DOHH2 (cell line): ENCODE measurements around the gene UXS1.

Source experiments
- EZH2phosphoT487 ChIP-seq: fragments of 200-600 bp; sonication (generic); IDR thresholded peaks from 2 replicates; pipeline ENCODE4 v1.6.1; 2017; ENCODE audit warnings: borderline replicate concordance, mild to moderate bottlenecking, antibody characterized with exemption, low read length, moderate library complexity, mixed read lengths
- TF ChIP-seq, protein P1 (sequence below): fragments of 200-600 bp; sonication (generic); IDR thresholded peaks from one replicate; pipeline ENCODE4 v1.5.1; 2014; ENCODE audit warnings: antibody characterized with exemption, mild to moderate bottlenecking, low read depth, low read length; ENCODE audit not compliant: poor library complexity, severe bottlenecking

DNA sequence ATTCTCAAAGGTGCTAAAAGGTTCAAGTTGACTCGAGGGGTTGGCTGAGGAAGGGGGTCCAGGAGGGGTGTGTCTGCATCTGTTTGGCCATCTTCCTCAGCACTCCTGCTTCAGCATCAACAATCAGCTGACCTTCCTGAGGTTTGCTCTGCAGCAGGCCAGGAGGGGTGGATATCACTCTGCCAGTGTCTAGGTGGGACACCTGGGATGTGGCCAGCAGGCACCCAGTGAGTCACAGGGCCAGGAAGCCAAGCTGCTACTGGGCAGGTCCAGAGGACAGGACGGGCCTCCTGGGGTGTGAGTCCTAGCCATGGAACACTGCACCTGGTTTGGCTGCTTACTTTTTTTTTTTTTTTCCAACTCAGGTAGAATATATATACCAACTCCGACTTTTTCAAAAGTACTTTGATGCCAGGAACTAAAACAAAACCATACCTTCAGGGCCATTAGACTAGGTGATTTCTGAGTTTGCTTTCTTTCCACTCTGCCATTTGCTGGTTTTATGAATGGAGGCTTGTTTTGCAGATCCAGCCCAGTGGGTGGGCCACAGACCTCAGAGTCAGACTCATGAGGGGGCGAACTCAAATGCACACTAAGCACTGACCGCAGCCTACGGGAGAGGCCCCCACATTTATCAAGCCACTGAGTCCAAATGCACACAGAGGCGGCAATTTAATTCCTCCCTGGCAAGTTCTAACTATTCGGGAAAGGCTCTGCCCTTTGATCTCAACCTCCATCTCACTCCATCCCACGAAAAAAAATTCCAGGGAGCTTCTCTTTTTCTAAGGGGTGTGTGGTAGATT, 76.0 kb downstream of the UXS1 start:
- TF ChIP-seq, protein P1, sequence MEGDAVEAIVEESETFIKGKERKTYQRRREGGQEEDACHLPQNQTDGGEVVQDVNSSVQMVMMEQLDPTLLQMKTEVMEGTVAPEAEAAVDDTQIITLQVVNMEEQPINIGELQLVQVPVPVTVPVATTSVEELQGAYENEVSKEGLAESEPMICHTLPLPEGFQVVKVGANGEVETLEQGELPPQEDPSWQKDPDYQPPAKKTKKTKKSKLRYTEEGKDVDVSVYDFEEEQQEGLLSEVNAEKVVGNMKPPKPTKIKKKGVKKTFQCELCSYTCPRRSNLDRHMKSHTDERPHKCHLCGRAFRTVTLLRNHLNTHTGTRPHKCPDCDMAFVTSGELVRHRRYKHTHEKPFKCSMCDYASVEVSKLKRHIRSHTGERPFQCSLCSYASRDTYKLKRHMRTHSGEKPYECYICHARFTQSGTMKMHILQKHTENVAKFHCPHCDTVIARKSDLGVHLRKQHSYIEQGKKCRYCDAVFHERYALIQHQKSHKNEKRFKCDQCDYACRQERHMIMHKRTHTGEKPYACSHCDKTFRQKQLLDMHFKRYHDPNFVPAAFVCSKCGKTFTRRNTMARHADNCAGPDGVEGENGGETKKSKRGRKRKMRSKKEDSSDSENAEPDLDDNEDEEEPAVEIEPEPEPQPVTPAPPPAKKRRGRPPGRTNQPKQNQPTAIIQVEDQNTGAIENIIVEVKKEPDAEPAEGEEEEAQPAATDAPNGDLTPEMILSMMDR = no peak
- no peak for TF ChIP-seq EZH2phosphoT487
